HUES6 (cell line): ENCODE data around the gene COPZ2.
"Not testable (repeated sequence)": the region's sequence is repeated elsewhere in the genome, so short reads cannot be mapped to it uniquely, and the experiment has no call there.

ENCODE experiments used
- H3K27ac ChIP-seq: 2 replicates; pipeline ENCODE4 v1.7.0; 2013; ENCODE audit warnings: low read depth, mild to moderate bottlenecking, low read length, inconsistent platforms
- H3K27me3 ChIP-seq: 2 replicates; pipeline ENCODE4 v1.6.1; 2013; ENCODE audit warnings: low read length; ENCODE audit not compliant: control insufficient read depth, insufficient read depth
- H3K36me3 ChIP-seq: 2 replicates; pipeline ENCODE4 v1.6.1; 2013; ENCODE audit warnings: low read length; ENCODE audit not compliant: control insufficient read depth, insufficient read depth
- H3K4me1 ChIP-seq: 2 replicates; pipeline ENCODE4 v1.6.1; 2013; ENCODE audit warnings: low read length; ENCODE audit not compliant: control insufficient read depth, insufficient read depth
- H3K4me3 ChIP-seq: 2 replicates; pipeline ENCODE4 v1.5.1; 2013; ENCODE audit warnings: low read depth, low read length
- H3K9ac ChIP-seq: one replicate; pipeline ENCODE4 v1.6.1; 2013; ENCODE audit warnings: mild to moderate bottlenecking, low read length
- H3K9me3 ChIP-seq: 2 replicates; pipeline ENCODE4 v1.6.1; 2013; ENCODE audit warnings: low read depth, low read length; ENCODE audit not compliant: control insufficient read depth, insufficient read depth

The COPZ2 gene

GRCh38 chr17:48046296-48046695, 8.7 kb upstream of the COPZ2 start:
- Histone ChIP-seq H3K4me3 (peak overlapping the region; percentile 82; the same call in 1 of the 2 replicates), H3K36me3 (peaks cover 9% of the 10 kb centered on the region), H3K9me3 (no peaks in the 10 kb centered on the region), H3K9ac (no peak overlapping the region), H3K4me1 (peaks cover 29% of the 10 kb centered on the region), H3K27me3 (no peaks in the 10 kb centered on the region), H3K27ac (no peak overlapping the region)

- no peak overlapping the region for H3K9ac ChIP-seq
- H3K9me3 ChIP-seq: no peaks in the 10 kb centered on the region
- no peak overlapping the region for H3K4me3 ChIP-seq
- no peaks in the 10 kb centered on the region for H3K27me3 ChIP-seq
- H3K27ac ChIP-seq: no peak overlapping the region
- H3K36me3 ChIP-seq: peaks cover under 1% of the 10 kb centered on the region
- H3K4me1 ChIP-seq: peaks cover 20% of the 10 kb centered on the region
These were observed 7.9 kb upstream of the COPZ2 start for GRCh38 chr17:48045316-48046001.

- H3K4me3 ChIP-seq: no peak overlapping the region
- H3K9ac ChIP-seq: no peak overlapping the region
- no peaks in the 10 kb centered on the region for H3K27me3 ChIP-seq
- no peak overlapping the region for H3K27ac ChIP-seq
- H3K4me1 ChIP-seq: peaks cover 15% of the 10 kb centered on the region
- H3K9me3 ChIP-seq: no peaks in the 10 kb centered on the region
- no peaks in the 10 kb centered on the region for H3K36me3 ChIP-seq
These were observed 7.3 kb upstream of the COPZ2 start for GRCh38 chr17:48044851-48045250.

GRCh38 chr17:48043176-48043575, 5.6 kb upstream of the COPZ2 start:
- peaks cover 15% of the 10 kb centered on the region for H3K27me3 ChIP-seq
- no peaks in the 10 kb centered on the region for H3K9me3 ChIP-seq
- H3K36me3 ChIP-seq: no peaks in the 10 kb centered on the region
- H3K9ac ChIP-seq: no peak overlapping the region
- H3K4me3 ChIP-seq: no peak overlapping the region
- H3K27ac ChIP-seq: no peak overlapping the region
- peaks cover 16% of the 10 kb centered on the region for H3K4me1 ChIP-seq

GRCh38 chr17:48038687-48039086, 1.1 kb upstream of the COPZ2 start:
- Histone ChIP-seq H3K9ac (no peak overlapping the region), H3K27me3 (peaks cover 34% of the 10 kb centered on the region), H3K9me3 (no peaks in the 10 kb centered on the region), H3K4me1 (peaks cover 13% of the 10 kb centered on the region), H3K4me3 (no peak overlapping the region), H3K27ac (no peak overlapping the region), H3K36me3 (no peaks in the 10 kb centered on the region)

- no peak overlapping the region for H3K9ac ChIP-seq
- peak overlapping the region; percentile 67 for H3K4me3 ChIP-seq
- H3K27me3 ChIP-seq: peaks cover 34% of the 10 kb centered on the region
- no peaks in the 10 kb centered on the region for H3K9me3 ChIP-seq
- peaks cover 13% of the 10 kb centered on the region for H3K4me1 ChIP-seq
- no peak overlapping the region for H3K27ac ChIP-seq
- no peaks in the 10 kb centered on the region for H3K36me3 ChIP-seq
These were observed 284 bp upstream of the COPZ2 start for GRCh38 chr17:48037838-48038323.

- no peaks in the 10 kb centered on the region for H3K9me3 ChIP-seq
These were observed 933 bp downstream of the COPZ2 start for GRCh38 chr17:48036693-48037035.

GRCh38 chr17:48034734-48035133, 2.9 kb downstream of the COPZ2 start:
- not testable (repeated sequence) for H3K9ac ChIP-seq, H3K4me3 ChIP-seq, H3K9me3 ChIP-seq, H3K36me3 ChIP-seq, H3K27ac ChIP-seq
- Histone ChIP-seq H3K4me1 (peaks cover 13% of the 10 kb centered on the region), H3K27me3 (peaks cover 34% of the 10 kb centered on the region)

More at GRCh38 chr17:48036693-48037035, 933 bp downstream of the COPZ2 start:
- Histone ChIP-seq H3K27me3 (peaks cover 34% of the 10 kb centered on the region), H3K4me1 (peaks cover 13% of the 10 kb centered on the region), H3K27ac (no peak overlapping the region), H3K36me3 (no peaks in the 10 kb centered on the region), H3K4me3 (peak overlapping the region; percentile 67), H3K9ac (no peak overlapping the region)

GRCh38 chr17:48031966-48032365, 5.6 kb downstream of the COPZ2 start:
- H3K36me3 ChIP-seq: no peaks in the 10 kb centered on the region
- no peak overlapping the region for H3K4me3 ChIP-seq
- peaks cover 9% of the 10 kb centered on the region for H3K27me3 ChIP-seq
- H3K9me3 ChIP-seq: no peaks in the 10 kb centered on the region
- peaks cover 4% of the 10 kb centered on the region; the same call in 1 of the 2 replicates for H3K4me1 ChIP-seq
- H3K27ac ChIP-seq: no peak overlapping the region
- no peak overlapping the region for H3K9ac ChIP-seq

- Histone ChIP-seq H3K4me1 (peaks cover 12% of the 10 kb centered on the region), H3K9me3 (no peaks in the 10 kb centered on the region), H3K36me3 (no peaks in the 10 kb centered on the region), H3K4me3 (no peak overlapping the region), H3K27me3 (peaks cover 7% of the 10 kb centered on the region), H3K9ac (no peak overlapping the region), H3K27ac (no peak overlapping the region)
These were observed 7.1 kb downstream of the COPZ2 start for GRCh38 chr17:48030531-48030930.

- Histone ChIP-seq H3K27ac (no peak overlapping the region), H3K4me3 (no peak overlapping the region), H3K27me3 (peaks cover 22% of the 10 kb centered on the region), H3K9me3 (no peaks in the 10 kb centered on the region), H3K4me1 (peaks cover 15% of the 10 kb centered on the region), H3K36me3 (no peaks in the 10 kb centered on the region), H3K9ac (no peak overlapping the region)
These were observed 8.9 kb downstream of the COPZ2 start for GRCh38 chr17:48028736-48029135.
